Anterior cingulate cortex (tissue), 58 donors: Measurements from ENCODE around the gene VPS33A.
A peak's percentile ranks its signal among the peaks of the same experiment; 100 is the strongest.
"Not testable (repeated sequence)": the region's sequence is repeated elsewhere in the genome, so short reads cannot be mapped to it uniquely, and the experiment has no call there.

Source experiments
- DNase-seq, 58 donors: peaks; one replicate each; lab custom pipeline; 2025; lab: John Stamatoyannopoulos, UW

VPS33A gene

GRCh38 chr12:122258939-122259338 lies 7.4 kb downstream of the VPS33A start:
- DNase-seq, result peak in 4 of 58 donors; percentile 11 to 23 (median 15)

- DNase-seq, result not testable (repeated sequence)
Observed at GRCh38 chr12:122258462-122258861, 7.8 kb downstream of the VPS33A start.

- no peak for DNase-seq
Observed at GRCh38 chr12:122250536-122250935, 15.8 kb downstream of the VPS33A start.

- peak in 3 of 58 donors; percentile 6 to 21 (median 10) for DNase-seq
Observed at GRCh38 chr12:122250047-122250446, 16.2 kb downstream of the VPS33A start.

GRCh38 chr12:122245553-122245952 lies 20.7 kb downstream of the VPS33A start:
- DNase-seq, result no peak

- DNase-seq, result no peak
Observed at GRCh38 chr12:122244565-122245371, 21.5 kb downstream of the VPS33A start.

GRCh38 chr12:122243965-122244364 lies 22.3 kb downstream of the VPS33A start:
- DNase-seq, result no peak

- no peak for DNase-seq
Observed at GRCh38 chr12:122238861-122239260, 27.4 kb downstream of the VPS33A start.

- no peak for DNase-seq
Observed at GRCh38 chr12:122235741-122236140, 30.6 kb downstream of the VPS33A start.

GRCh38 chr12:122232691-122233090 lies 33.6 kb downstream of the VPS33A start:
- no peak for DNase-seq

- no peak for DNase-seq
Observed at GRCh38 chr12:122230798-122231197, 35.5 kb downstream of the VPS33A start.

- no peak for DNase-seq
Observed at GRCh38 chr12:122228092-122228491, 38.2 kb downstream of the VPS33A start.

GRCh38 chr12:122227341-122227740 lies 39.0 kb downstream of the VPS33A start:
- DNase-seq, result no peak

GRCh38 chr12:122226366-122227125 lies 39.7 kb downstream of the VPS33A start:
- DNase-seq, result no peak

GRCh38 chr12:122225683-122226365 lies 40.5 kb downstream of the VPS33A start, which contains the start of gene DIABLO:
Gene DIABLO (minus strand): TSS chr12:122226052. CDS start chr12:122226014, 38 bp downstream.
- peak; percentile 96 to 100 (median 100) for DNase-seq

- no peak for DNase-seq
Observed at GRCh38 chr12:122216445-122216844, 49.8 kb downstream of the VPS33A start.

- DNase-seq, result no peak
Observed at GRCh38 chr12:122215771-122216170, 50.5 kb downstream of the VPS33A start.

- DNase-seq, result no peak
Observed at GRCh38 chr12:122208073-122208820, 58.0 kb downstream of the VPS33A start.

GRCh38 chr12:122207391-122207790 lies 58.9 kb downstream of the VPS33A start:
- no peak for DNase-seq

GRCh38 chr12:122206976-122207375 lies 59.3 kb downstream of the VPS33A start:
- DNase-seq, result no peak
